B cell (primary cell): ENCODE data around the gene PNKD. TPM values are rescaled to one million over a fixed set of nuclear protein-coding genes. Genes with fewer than 3 reads are reported as not detected.
A peak's percentile ranks its signal among the peaks of the same experiment; 100 is the strongest.

Source experiments
- ATAC-seq: fragments of 200-7000 bp; cut with Tn5 transposase; one replicate; pipeline ENCODE4 v1.10.0; 2021; ENCODE audit warnings: low read depth, mild to moderate bottlenecking, moderate number of reproducible peaks, moderate library complexity
- CTCF ChIA-PET: fragments of 350-600 bp; sonication (Branson Sonifier 250); formaldehyde crosslinking; loops from one replicate; lab custom pipeline; 2021; ENCODE audit warnings: antibody characterized with exemption, inconsistent platforms; lab: Charles Lee
- POLR2A ChIA-PET: fragments of 350-600 bp; sonication (Branson Sonifier 250); formaldehyde crosslinking; loops from one replicate; lab custom pipeline; 2021; ENCODE audit warnings: antibody characterized with exemption; lab: Charles Lee
- DNase-seq: peaks from one replicate; pipeline ENCODE4 v3.0.0; 2013
- H2AFZ ChIP-seq: 2 replicates; pipeline ENCODE4 v1.6.1; 2012; ENCODE audit warnings: mild to moderate bottlenecking, low read depth, low read length; ENCODE audit not compliant: insufficient read depth, poor library complexity, severe bottlenecking
- H3K27ac ChIP-seq, 2 donors: 1 replicate in 1 of 2; 2 replicates in 1 of 2; pipeline ENCODE4 v1.5.1; 2012 to 2013; ENCODE audit warnings: low read length in 2 of 2, mild to moderate bottlenecking in 2 of 2, moderate library complexity in 1 of 2
- H3K27me3 ChIP-seq, 4 experiments: fragments of 200-600 bp in 1 of 4; sonication (generic) in 1 of 4; replicated peaks in 1 of 4; 1 replicate in 2 of 4; 2 replicates in 2 of 4; pipeline versions ENCODE4 v1.6.1 to v1.7.0; 2013 to 2016; ENCODE audit warnings: low read length in 3 of 4, mild to moderate bottlenecking in 2 of 4, mixed read lengths in 1 of 4, moderate library complexity in 1 of 4; ENCODE audit not compliant: insufficient read depth in 4 of 4, control insufficient read depth in 3 of 4; ENCODE audit errors: control extremely low read depth in 1 of 4
- H3K36me3 ChIP-seq, 2 experiments: replicated peaks in 1 of 2; 1 replicate in 1 of 2; 2 replicates in 1 of 2; pipeline versions ENCODE4 v1.6.1 to v1.7.1; 2013; ENCODE audit warnings: low read length in 1 of 2; ENCODE audit not compliant: insufficient read depth in 2 of 2, control insufficient read depth in 1 of 2; ENCODE audit errors: control extremely low read depth in 1 of 2, extremely low read depth in 1 of 2
- H3K4me1 ChIP-seq, 2 donors: fragments of 200-600 bp in 1 of 2; sonication (generic) in 1 of 2; 1 replicate in 1 of 2; 2 replicates in 1 of 2; pipeline versions ENCODE4 v1.5.1 to v1.6.1; 2013 to 2017; ENCODE audit warnings: low read length in 2 of 2; ENCODE audit not compliant: control insufficient read depth in 2 of 2, insufficient read depth in 2 of 2
- H3K4me2 ChIP-seq: replicated peaks from 2 replicates; pipeline ENCODE3; 2012; ENCODE audit warnings: mild to moderate bottlenecking, low read depth, low read length; ENCODE audit not compliant: poor library complexity, severe bottlenecking
- H3K4me3 ChIP-seq, 5 experiments: fragments of 200-600 bp in 1 of 5; sonication (generic) in 1 of 5; 1 replicate in 3 of 5; 2 replicates in 2 of 5; pipeline versions ENCODE4 v1.5.1 to v1.7.0; 2011 to 2016; ENCODE audit warnings: low read length in 4 of 5, mild to moderate bottlenecking in 4 of 5, low read depth in 2 of 5, control low read depth in 1 of 5, moderate library complexity in 1 of 5; ENCODE audit not compliant: insufficient read depth in 1 of 5; ENCODE audit errors: control extremely low read depth in 1 of 5, extremely low read depth in 1 of 5
- H3K79me2 ChIP-seq: fragments of 200-600 bp; sonication (generic); one replicate; pipeline ENCODE4 v1.6.0; 2016; ENCODE audit warnings: low read length; ENCODE audit not compliant: control insufficient read depth, insufficient read depth
- H3K9ac ChIP-seq: fragments of 200-600 bp; sonication (generic); 2 replicates; pipeline ENCODE4 v1.6.1; 2017; ENCODE audit warnings: mild to moderate bottlenecking, low read length, moderate library complexity
- H3K9me3 ChIP-seq, 3 donors: one replicate each; pipeline versions ENCODE4 v1.6.1 to v1.7.1; 2013; ENCODE audit warnings: low read length in 2 of 3; ENCODE audit not compliant: control insufficient read depth in 2 of 3, insufficient read depth in 1 of 3; ENCODE audit errors: control extremely low read depth in 1 of 3
- H4K20me1 ChIP-seq: 2 replicates; pipeline ENCODE4 v1.6.0; 2012; ENCODE audit warnings: mild to moderate bottlenecking, low read length; ENCODE audit not compliant: insufficient read depth, control insufficient read depth, poor library complexity, severe bottlenecking
- H3K27ac Mint-ChIP-seq: one replicate; pipeline ENCODE4 v1.8.0; 2021; ENCODE audit warnings: mixed read lengths
- H3K27me3 Mint-ChIP-seq: one replicate; pipeline ENCODE4 v1.8.0; 2021; ENCODE audit warnings: mixed read lengths
- H3K4me1 Mint-ChIP-seq: one replicate; pipeline ENCODE4 v1.8.0; 2021; ENCODE audit warnings: mixed read lengths
- H3K4me3 Mint-ChIP-seq: one replicate; pipeline ENCODE4 v1.8.0; 2021; ENCODE audit warnings: mixed read lengths
- H3K9me3 Mint-ChIP-seq: one replicate; pipeline ENCODE4 v1.8.0; 2022; ENCODE audit warnings: mixed read lengths; ENCODE audit not compliant: insufficient read depth
- CTCF ChIP-seq: fragments of 200-600 bp; IDR thresholded peaks from one replicate; pipeline ENCODE4 v1.8.0; 2022; ENCODE audit warnings: antibody characterized with exemption, mild to moderate bottlenecking
- EZH2 ChIP-seq: IDR thresholded peaks from 2 replicates; pipeline ENCODE4 v1.6.1; 2012; ENCODE audit warnings: borderline replicate concordance, low read depth, mild to moderate bottlenecking, moderate library complexity, low read length; ENCODE audit not compliant: insufficient read depth, poor library complexity, severe bottlenecking
- WGBS: methylation state at CpG from one replicate; pipeline ENCODE4 v1.1.5; 2013; ENCODE audit warnings: missing lambda C conversion rate; ENCODE audit not compliant: insufficient coverage; 5-methylcytosine and 5-hydroxymethylcytosine counted together
- intact Hi-C: fragments of 100-400 bp; cut with micrococcal nuclease; formaldehyde crosslinking; loops from one replicate; pipeline ENCODE4 v1.10.0; 2022
- polyA plus RNA-seq: library from polyadenylated mRNA; depleted of rRNA; stranded (reverse); fragments of >200 nt; gene quantifications from 2 replicates; pipeline ENCODE4 v1.2.3, GENCODE V29; 2012
- total RNA-seq, 2 donors: library from RNA; stranded (reverse); fragments of 120-200 nt in 1 of 2; gene quantifications; 1 replicate in 1 of 2; 2 replicates in 1 of 2; pipeline versions ENCODE4 v1.2.3 to v1.2.4, GENCODE V29; 2013 to 2022

The PNKD gene
- total and polyA plus RNA-seq, 2 donors (not counting 1 experiment from before 2014, with no cell fraction given) = 29.7 to 55.8 TPM

- intact Hi-C loops = no loop called here
- no peak overlapping the region for H3K4me3 ChIP-seq
Measured at GRCh38 chr2:218284106-218284811, 13.9 kb downstream of the PNKD start.

More at GRCh38 chr2:218284106-218284811, 13.9 kb downstream of the PNKD start:
- DNase-seq (no peak), ATAC-seq (peak; percentile 21)
- no peaks in the 10 kb centered on the region for H3K9me3 ChIP-seq
- ChIA-PET CTCF (interaction anchor here (0.7 to 15.5 kb wide), 6 partner anchors 9 to 112 kb away, joined by 3 to 331 read pairs (median 4); partner anchors contain the start of genes AAMP, CATIP and PNKD), POLR2A (interaction anchor here (0.6 kb wide), 1 partner anchor 18 kb away, joined by 3 read pairs; no protein-coding TSS in a partner anchor)
- peaks cover 98% of the 10 kb centered on the region for H3K79me2 ChIP-seq
- TF ChIP-seq CTCF (no peak), EZH2 (no peak)
- H3K36me3 ChIP-seq = peaks cover 0 to 51% of the 10 kb centered on the region in 2 experiments
- H3K9ac ChIP-seq = no peak overlapping the region
- Mint-ChIP-seq H3K4me3 (peak overlapping the region; percentile 71), H3K4me1 (peaks cover 70% of the 10 kb centered on the region), H3K27me3 (no peaks in the 10 kb centered on the region), H3K27ac (peak overlapping the region; percentile 77), H3K9me3 (no peaks in the 10 kb centered on the region)
- H3K27ac ChIP-seq = peak overlapping the region; percentile 6 to 99
- H3K27me3 ChIP-seq = no peaks in the 10 kb centered on the region
- peaks cover 45% of the 10 kb centered on the region for H4K20me1 ChIP-seq
- WGBS = 79% methylated on average over 15 of the region's 16 CpGs
- H3K4me2 ChIP-seq = peak overlapping the region; percentile 49
- peaks cover 58 to 73% of the 10 kb centered on the region in 2 donors for H3K4me1 ChIP-seq
- no peak overlapping the region for H2AFZ ChIP-seq
